ENCODE measurements around the gene EVI5. TPM values are rescaled to one million over a fixed set of nuclear protein-coding genes. Genes with fewer than 3 reads are reported as not detected.

EVI5 gene
- total RNA-seq, 1 donor from 2014 or later = 33.0 TPM

DNA sequence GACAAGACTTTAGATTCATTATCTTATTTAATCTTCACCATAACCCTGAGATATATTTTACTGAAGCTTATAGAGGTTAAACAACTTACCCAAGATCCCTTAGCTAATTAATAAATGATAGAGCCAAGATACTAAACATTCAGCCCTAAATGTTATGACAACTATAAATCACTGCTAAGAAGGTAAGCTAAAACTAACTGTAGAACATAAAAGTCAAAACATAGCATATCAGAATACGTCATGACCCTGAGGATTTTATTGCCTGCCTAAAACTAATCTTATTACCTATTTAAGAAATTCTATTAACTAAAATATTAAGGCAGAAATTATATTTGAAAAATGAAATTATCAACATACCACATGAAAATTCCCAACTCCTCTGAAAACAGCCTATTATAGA is 22.6 kb downstream of the EVI5 start:
- Mint-ChIP-seq H3K27ac (ENCODE audit: unreplicated experiment) (no peak overlapping the region), H3K4me3 (ENCODE audit: unreplicated experiment) (no peak overlapping the region), H3K9me3 (ENCODE audit: unreplicated experiment) (no peaks in the 10 kb centered on the region), H3K27me3 (ENCODE audit: unreplicated experiment) (no peaks in the 10 kb centered on the region), H3K36me3 (ENCODE audit: low read depth, unreplicated experiment) (no peaks in the 10 kb centered on the region), H3K4me1 (ENCODE audit: unreplicated experiment) (no peaks in the 10 kb centered on the region)
- no peak for DNase-seq (ENCODE audit: low spot score)
- TF ChIP-seq, protein P1, sequence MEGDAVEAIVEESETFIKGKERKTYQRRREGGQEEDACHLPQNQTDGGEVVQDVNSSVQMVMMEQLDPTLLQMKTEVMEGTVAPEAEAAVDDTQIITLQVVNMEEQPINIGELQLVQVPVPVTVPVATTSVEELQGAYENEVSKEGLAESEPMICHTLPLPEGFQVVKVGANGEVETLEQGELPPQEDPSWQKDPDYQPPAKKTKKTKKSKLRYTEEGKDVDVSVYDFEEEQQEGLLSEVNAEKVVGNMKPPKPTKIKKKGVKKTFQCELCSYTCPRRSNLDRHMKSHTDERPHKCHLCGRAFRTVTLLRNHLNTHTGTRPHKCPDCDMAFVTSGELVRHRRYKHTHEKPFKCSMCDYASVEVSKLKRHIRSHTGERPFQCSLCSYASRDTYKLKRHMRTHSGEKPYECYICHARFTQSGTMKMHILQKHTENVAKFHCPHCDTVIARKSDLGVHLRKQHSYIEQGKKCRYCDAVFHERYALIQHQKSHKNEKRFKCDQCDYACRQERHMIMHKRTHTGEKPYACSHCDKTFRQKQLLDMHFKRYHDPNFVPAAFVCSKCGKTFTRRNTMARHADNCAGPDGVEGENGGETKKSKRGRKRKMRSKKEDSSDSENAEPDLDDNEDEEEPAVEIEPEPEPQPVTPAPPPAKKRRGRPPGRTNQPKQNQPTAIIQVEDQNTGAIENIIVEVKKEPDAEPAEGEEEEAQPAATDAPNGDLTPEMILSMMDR (IDR thresholded peaks at IDR 0.05; ENCODE audit: unreplicated experiment) = no peak

- Mint-ChIP-seq H3K4me1 (ENCODE audit: unreplicated experiment) (no peaks in the 10 kb centered on the region), H3K27ac (ENCODE audit: unreplicated experiment) (no peak overlapping the region), H3K36me3 (ENCODE audit: low read depth, unreplicated experiment) (no peaks in the 10 kb centered on the region), H3K4me3 (ENCODE audit: unreplicated experiment) (no peak overlapping the region), H3K9me3 (ENCODE audit: unreplicated experiment) (no peaks in the 10 kb centered on the region), H3K27me3 (ENCODE audit: unreplicated experiment) (peaks cover 2% of the 10 kb centered on the region)
- DNase-seq (ENCODE audit: low spot score) = no peak
- TF ChIP-seq, protein P1 (IDR thresholded peaks at IDR 0.05; ENCODE audit: unreplicated experiment) = no peak
Observed at GRCh38 chr1:92759361-92759760, 25.5 kb downstream of the EVI5 start.

GRCh38 chr1:92756537-92756936 is 28.4 kb downstream of the EVI5 start:
- Mint-ChIP-seq H3K27ac (ENCODE audit: unreplicated experiment) (no peak overlapping the region), H3K4me1 (ENCODE audit: unreplicated experiment) (peaks cover 7% of the 10 kb centered on the region), H3K27me3 (ENCODE audit: unreplicated experiment) (peaks cover 3% of the 10 kb centered on the region)

GRCh38 chr1:92755541-92756461 is 29.1 kb downstream of the EVI5 start:
- Mint-ChIP-seq H3K36me3 (ENCODE audit: low read depth, unreplicated experiment) (no peaks in the 10 kb centered on the region), H3K27ac (ENCODE audit: unreplicated experiment) (no peak overlapping the region), H3K4me3 (ENCODE audit: unreplicated experiment) (no peak overlapping the region), H3K9me3 (ENCODE audit: unreplicated experiment) (no peaks in the 10 kb centered on the region), H3K4me1 (ENCODE audit: unreplicated experiment) (peaks cover 7% of the 10 kb centered on the region), H3K27me3 (ENCODE audit: unreplicated experiment) (peaks cover 3% of the 10 kb centered on the region)
- TF ChIP-seq, protein P1 (IDR thresholded peaks at IDR 0.05; ENCODE audit: unreplicated experiment) = no peak
- no peak for DNase-seq (ENCODE audit: low spot score)

More at GRCh38 chr1:92756537-92756936, 28.4 kb downstream of the EVI5 start:
- DNase-seq (ENCODE audit: low spot score) = no peak
- no peaks in the 10 kb centered on the region for H3K36me3 Mint-ChIP-seq (ENCODE audit: low read depth, unreplicated experiment)
- TF ChIP-seq, protein P1 (IDR thresholded peaks at IDR 0.05; ENCODE audit: unreplicated experiment) = no peak
- no peak overlapping the region for H3K4me3 Mint-ChIP-seq (ENCODE audit: unreplicated experiment)
- no peaks in the 10 kb centered on the region for H3K9me3 Mint-ChIP-seq (ENCODE audit: unreplicated experiment)

- Mint-ChIP-seq H3K27ac (ENCODE audit: unreplicated experiment) (no peak overlapping the region), H3K36me3 (ENCODE audit: low read depth, unreplicated experiment) (no peaks in the 10 kb centered on the region)
Observed at GRCh38 chr1:92754719-92755050, 30.2 kb downstream of the EVI5 start.

More at GRCh38 chr1:92754719-92755050, 30.2 kb downstream of the EVI5 start:
- DNase-seq (ENCODE audit: low spot score) = no peak
- H3K4me1 Mint-ChIP-seq (ENCODE audit: unreplicated experiment) = peaks cover 9% of the 10 kb centered on the region
- TF ChIP-seq, protein P1 (IDR thresholded peaks at IDR 0.05; ENCODE audit: unreplicated experiment) = no peak
- H3K4me3 Mint-ChIP-seq (ENCODE audit: unreplicated experiment) = no peak overlapping the region
- H3K27me3 Mint-ChIP-seq (ENCODE audit: unreplicated experiment) = peaks cover 3% of the 10 kb centered on the region
- H3K9me3 Mint-ChIP-seq (ENCODE audit: unreplicated experiment) = no peaks in the 10 kb centered on the region
